Heart left ventricle (tissue), 13 donors: ENCODE results near the gene PRR30.

Experiments used
- CTCF ChIP-seq, 12 donors: fragments of 200-600 bp; sonication (generic) in 4 of 12; IDR thresholded peaks; one replicate each; pipeline versions ENCODE4 v1.5.0 to v1.8.0; 2018 to 2022; ENCODE audit warnings: antibody characterized with exemption in 12 of 12, mild to moderate bottlenecking in 5 of 12
- POLR2A ChIP-seq, 2 donors: fragments of 450-650 bp; IDR thresholded peaks; one replicate each; pipeline ENCODE4 v1.6.1; 2017; ENCODE audit warnings: antibody characterized with exemption in 2 of 2, mild to moderate bottlenecking in 2 of 2, moderate library complexity in 2 of 2
- donor health status: ischemic (EF 13 %, LVEDD 7.1; RV severe dilation, severe dysfunction).
- donor health status: DM: no; HTN: yes; CAD: no.
- donor health status: DM: no; HTN: no; CAD: no.
- donor health status: ischemic (EF 25% LVEDD 6.9; RV normal size, moderate dysfunction).
- donor health status: ischemic (EF 25% LVEDD 5.7; RV mildly dilated, moderate dysfunction).
- donor health status: ischemic (EF 35%, LVEDD 5.7; RV mildly dilated, moderate dysfunction).
- donor health status: nonischemic (EF 11% LVEDD 7.7; RV severe dilation, severe dysfunction).
- donor health status: DM: yes; HTN: yes; CAD: no.
- donor health status: PGD.
- donor health status: ischemic (EF 29% LVEDD 5.4; RV normal size, mild dysfunction).
- donor health status: nonischemic (EF 23%, LVEDD 6.1; RV moderate dilation, normal function).

- TF ChIP-seq CTCF (IDR thresholded peaks at IDR 0.05) (no peak), POLR2A (IDR thresholded peaks at IDR 0.05) (no peak)
Measured at GRCh38 chr2:27179344-27180000, 40.3 kb upstream of the PRR30 start.
